ENCODE data around the gene GALNT9. TPM values are rescaled to one million over a fixed set of nuclear protein-coding genes. Genes with fewer than 3 reads are reported as not detected.
A peak's percentile ranks its signal among the peaks of the same experiment; 100 is the strongest.

GALNT9 gene
- polyA plus RNA-seq, 1 of the 3 experiments (the other 2 are of a cell fraction) = not detected

DNA sequence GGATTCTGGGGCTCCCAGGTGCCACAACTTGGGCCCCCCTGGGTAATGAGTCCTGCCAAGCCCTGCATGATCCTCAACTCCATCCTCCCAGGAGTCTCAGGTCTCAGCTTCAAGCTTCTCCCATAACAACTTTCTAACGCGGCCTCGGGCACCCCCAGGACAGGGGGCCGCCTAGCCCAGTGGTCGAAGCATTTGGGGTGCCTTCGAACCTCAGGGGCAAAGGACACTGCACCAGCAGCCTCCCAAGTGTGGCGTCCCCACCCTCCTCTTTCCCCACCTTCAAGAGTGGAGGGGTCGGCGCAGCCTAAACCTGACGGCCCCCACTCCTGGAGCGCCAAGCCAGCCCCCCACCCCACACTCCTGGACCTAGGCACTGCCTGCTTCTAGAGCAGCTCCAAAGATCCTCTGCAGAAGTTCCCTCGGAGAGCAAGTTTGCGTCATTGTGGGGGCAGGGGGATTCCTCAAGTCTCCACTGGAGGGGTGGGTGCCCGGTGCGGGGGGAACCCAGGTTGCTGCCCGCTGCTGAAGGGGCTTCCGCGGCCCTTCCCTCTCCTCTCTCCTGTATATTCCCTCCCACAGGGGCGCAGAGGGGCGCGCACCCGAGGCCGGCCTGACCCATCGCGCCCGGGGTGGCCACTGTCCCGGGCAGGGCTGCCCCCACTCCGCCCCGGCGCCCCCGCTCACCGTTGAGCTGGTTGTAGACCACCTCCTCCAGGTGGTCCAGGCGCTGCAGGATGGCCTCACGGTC, 933 bp downstream of the GALNT9 start:
- no peak for TF ChIP-seq GATA2 (CRISPR knock-in tag; IDR thresholded peaks at IDR 0.05)
- TF ChIP-seq IRF3 (IDR thresholded peaks at IDR 0.05; ENCODE audit: low read depth, low read length) = no peak
- no peak for TF ChIP-seq REST (IDR thresholded peaks at IDR 0.05; ENCODE audit: low read depth, low read length)
- TF ChIP-seq, protein P1, sequence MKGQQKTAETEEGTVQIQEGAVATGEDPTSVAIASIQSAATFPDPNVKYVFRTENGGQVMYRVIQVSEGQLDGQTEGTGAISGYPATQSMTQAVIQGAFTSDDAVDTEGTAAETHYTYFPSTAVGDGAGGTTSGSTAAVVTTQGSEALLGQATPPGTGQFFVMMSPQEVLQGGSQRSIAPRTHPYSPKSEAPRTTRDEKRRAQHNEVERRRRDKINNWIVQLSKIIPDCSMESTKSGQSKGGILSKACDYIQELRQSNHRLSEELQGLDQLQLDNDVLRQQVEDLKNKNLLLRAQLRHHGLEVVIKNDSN (IDR thresholded peaks at IDR 0.05; ENCODE audit: borderline replicate concordance, low read depth) = no peak
- no peak for TF ChIP-seq RCOR1 (IDR thresholded peaks at IDR 0.05; ENCODE audit: low read length)
- no peak overlapping the region for H3K9ac ChIP-seq
- H3K9me2 ChIP-seq = no peaks in the 10 kb centered on the region
- peaks cover 7% of the 10 kb centered on the region for H3F3A ChIP-seq (replicated peaks; ENCODE audit: insufficient read depth)
- no peak overlapping the region for H3K27ac ChIP-seq (ENCODE audit: low read depth in 2 of 2, low read length in 1 of 2)
- H3K4me2 ChIP-seq = peak overlapping the region; percentile 73; the same call in 1 of the 2 replicates
- no peaks in the 10 kb centered on the region for H3K36me3 ChIP-seq (replicated peaks in 1 of 2; ENCODE audit: control insufficient read depth in 1 of 2, insufficient read depth in 2 of 2, low read length in 1 of 2)
- no peak overlapping the region for H3K4me3 ChIP-seq (ENCODE audit: low read depth in 2 of 2, low read length in 1 of 2)
- H3K4me1 ChIP-seq (ENCODE audit: control insufficient read depth in 1 of 2, insufficient read depth in 2 of 2, low read depth in 1 of 2, low read length in 1 of 2) = 0 out of 4 replicates have a peak, but pooled peaks cover 0 to 5% of the 10 kb centered on the region in 2 experiments
- ChIA-PET POLR2A (no interaction called here), CTCF (interaction anchor here (1.0 to 1.5 kb wide), 2 partner anchors 47 to 85 kb away, joined by 3 to 4 read pairs; no protein-coding TSS in a partner anchor)
- H2AFZ ChIP-seq (ENCODE audit: low read depth) = no peak overlapping the region
- no peaks in the 10 kb centered on the region for H3K79me2 ChIP-seq (ENCODE audit: insufficient read depth)
- 17% methylated on average over 7 of the region's 34 CpGs for WGBS (ENCODE audit: low lambda C conversion rate)
- H3K27me3 ChIP-seq (ENCODE audit: insufficient read depth) = peaks cover 88% of the 10 kb centered on the region
- no peaks in the 10 kb centered on the region for H3K9me3 ChIP-seq
- DNase-seq = no peak
- peaks cover 6% of the 10 kb centered on the region; the same call in 1 of the 2 replicates for H4K20me1 ChIP-seq (ENCODE audit: insufficient read depth)

- CTCF ChIA-PET = interaction anchor here (1.5 kb wide), 1 partner anchor 86 kb away, joined by 4 read pairs; no protein-coding TSS in a partner anchor
- Histone ChIP-seq H3K79me2 (ENCODE audit: insufficient read depth) (no peaks in the 10 kb centered on the region), H2AFZ (ENCODE audit: low read depth) (no peak overlapping the region), H3K36me3 (replicated peaks in 1 of 2; ENCODE audit: control insufficient read depth in 1 of 2, insufficient read depth in 2 of 2, low read length in 1 of 2) (no peaks in the 10 kb centered on the region), H3K4me3 (ENCODE audit: low read depth in 2 of 2, low read length in 1 of 2) (peak overlapping the region in 1 of 2 experiments; percentile 42; a peak in 2 of 4 replicates), H3K4me2 (peak overlapping the region; percentile 73), H3K9me2 (no peaks in the 10 kb centered on the region), H3F3A (replicated peaks; ENCODE audit: insufficient read depth) (peaks cover 7% of the 10 kb centered on the region), H3K9ac (no peak overlapping the region), H3K27ac (ENCODE audit: low read depth in 2 of 2, low read length in 1 of 2) (no peak overlapping the region), H3K27me3 (ENCODE audit: insufficient read depth) (peaks cover 90% of the 10 kb centered on the region), H3K4me1 (ENCODE audit: control insufficient read depth in 1 of 2, insufficient read depth in 2 of 2, low read depth in 1 of 2, low read length in 1 of 2) (0 out of 4 replicates have a peak, but pooled peaks cover 0 to 5% of the 10 kb centered on the region in 2 experiments), H3K9me3 (no peaks in the 10 kb centered on the region), H4K20me1 (ENCODE audit: insufficient read depth) (peaks cover 6% of the 10 kb centered on the region; the same call in 1 of the 2 replicates)
- DNase-seq = no peak
- WGBS (ENCODE audit: low lambda C conversion rate) = 5% methylated on average over 19 of the region's 32 CpGs
- POLR2A ChIA-PET = no interaction called here
- TF ChIP-seq ELF1 (IDR thresholded peaks at IDR 0.05) = no peak
- 0 out of 2 replicates have a peak, but pooled peaks have one; percentile 22 for TF ChIP-seq FOSL2 (IDR thresholded peaks at IDR 0.05; ENCODE audit: borderline replicate concordance, low read depth)
- TF ChIP-seq, protein P2, sequence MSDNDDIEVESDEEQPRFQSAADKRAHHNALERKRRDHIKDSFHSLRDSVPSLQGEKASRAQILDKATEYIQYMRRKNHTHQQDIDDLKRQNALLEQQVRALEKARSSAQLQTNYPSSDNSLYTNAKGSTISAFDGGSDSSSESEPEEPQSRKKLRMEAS (IDR thresholded peaks at IDR 0.05; ENCODE audit: low read depth) = peak; percentile 32; the same call in 1 of the 2 replicates
- 0 out of 2 replicates have a peak, but pooled peaks have one; percentile 14 for TF ChIP-seq GABPA (IDR thresholded peaks at IDR 0.05; ENCODE audit: low read depth)
- TF ChIP-seq CHD2 (IDR thresholded peaks at IDR 0.05; ENCODE audit: low read length, partially characterized antibody) = no peak
- TF ChIP-seq EP300 (IDR thresholded peaks at IDR 0.05; ENCODE audit: borderline replicate concordance in 1 of 2, low read depth in 1 of 2, low read length in 1 of 2) = no peak
- no peak for TF ChIP-seq GATA2 (CRISPR knock-in tag; IDR thresholded peaks at IDR 0.05)
- no peak for TF ChIP-seq REST (IDR thresholded peaks at IDR 0.05; ENCODE audit: low read depth, low read length)
- no peak for TF ChIP-seq SMC3 (IDR thresholded peaks at IDR 0.05; ENCODE audit: low read depth, low read length)
These were observed 1.8 kb downstream of the GALNT9 start for GRCh38 chr12:132327336-132328171.

All from SK-N-SH (cell line).